Lung (tissue), 12 donors: Measurements from ENCODE around the gene SPTY2D1. TPM values are rescaled to one million over a fixed set of nuclear protein-coding genes. Genes with fewer than 3 reads are reported as not detected.
"Not testable (repeated sequence)": the region's sequence is repeated elsewhere in the genome, so short reads cannot be mapped to it uniquely, and the experiment has no call there.

Source experiments
- ATAC-seq: fragments of 200-7000 bp; cut with Tn5 transposase; one replicate; pipeline ENCODE4 v1.9.1; 2020; ENCODE audit warnings: moderate number of reproducible peaks; ENCODE audit not compliant: insufficient read depth, low FRiP score
- DNase-seq, 3 donors: peaks; one replicate each; pipeline ENCODE4 v3.0.0-alpha.2; 2013 to 2017
- H3K27ac ChIP-seq, 2 donors: one replicate each; pipeline ENCODE4 v1.5.1; 2013; ENCODE audit warnings: mild to moderate bottlenecking in 2 of 2, moderate library complexity in 2 of 2, control low read depth in 1 of 2, inconsistent platforms in 1 of 2, low read depth in 1 of 2, low read length in 1 of 2
- H3K27me3 ChIP-seq, 3 donors: one replicate each; pipeline ENCODE4 v1.5.1; 2013; ENCODE audit warnings: low read length in 2 of 3; ENCODE audit not compliant: control insufficient read depth in 3 of 3, insufficient read depth in 3 of 3
- H3K36me3 ChIP-seq, 4 donors: one replicate each; pipeline ENCODE4 v1.5.1; 2013; ENCODE audit warnings: low read length in 4 of 4, mild to moderate bottlenecking in 1 of 4, moderate library complexity in 1 of 4; ENCODE audit not compliant: control insufficient read depth in 4 of 4, insufficient read depth in 4 of 4
- H3K4me1 ChIP-seq, 5 donors: one replicate each; pipeline ENCODE4 v1.5.1; 2013; ENCODE audit warnings: low read length in 5 of 5, mild to moderate bottlenecking in 2 of 5, moderate library complexity in 1 of 5; ENCODE audit not compliant: control insufficient read depth in 5 of 5, insufficient read depth in 5 of 5
- H3K4me3 ChIP-seq: one replicate; pipeline ENCODE4 v1.5.1; 2013; ENCODE audit warnings: mild to moderate bottlenecking, control low read depth, moderate library complexity
- H3K9ac ChIP-seq, 2 donors: one replicate each; pipeline ENCODE4 v1.5.1; 2013; ENCODE audit warnings: low read length in 2 of 2, control low read depth in 1 of 2; ENCODE audit not compliant: insufficient read depth in 1 of 2
- H3K9me3 ChIP-seq, 4 donors: one replicate each; pipeline ENCODE4 v1.5.1; 2013; ENCODE audit warnings: low read length in 3 of 4, mild to moderate bottlenecking in 1 of 4, moderate library complexity in 1 of 4; ENCODE audit not compliant: control insufficient read depth in 4 of 4, insufficient read depth in 3 of 4
- WGBS, 2 donors: extraction: QIAGEN DNeasy Blood & Tissue Kit; methylation state at CpG; one replicate each; pipeline ENCODE4 v1.1.7; 2013; 5-methylcytosine and 5-hydroxymethylcytosine counted together
- polyA plus RNA-seq, 2 donors: library from polyadenylated mRNA; stranded (reverse); fragments of 200-250 nt; gene quantifications; one replicate each; pipeline ENCODE4 v1.2.1, GENCODE V29; 2013
- total RNA-seq, 2 donors: library from RNA; depleted of rRNA in 1 of 2; stranded (reverse); fragments of >200 nt in 1 of 2; gene quantifications; one replicate each; pipeline ENCODE4 v1.2.1, GENCODE V29; 2014 to 2021
- TF ChIP-seq, protein P1 (sequence below): IDR thresholded peaks from 2 replicates; pipeline ENCODE4 v1.5.1; 2012; ENCODE audit warnings: mild to moderate bottlenecking; ENCODE audit errors: control extremely low read depth, extremely low read depth
- donor health status: control.
- donor health status: control.
- donor health status: Bipolar disorder and iron deficiency.
- donor health status: healthy.
- donor health status: DM: yes; HTN: yes; CAD: no.

Gene SPTY2D1
- total and polyA plus RNA-seq, 4 donors, result 3.9 to 21.0 (median 14.3) TPM

- Histone ChIP-seq H3K4me3 (no peak overlapping the region), H3K9me3 (no peaks in the 10 kb centered on the region), H3K4me1 (no peaks in the 10 kb centered on the region), H3K36me3 (no peaks in the 10 kb centered on the region), H3K27ac (no peak overlapping the region), H3K27me3 (no peaks in the 10 kb centered on the region), H3K9ac (no peak overlapping the region)
- DNase-seq (no peak), ATAC-seq (no peak)
- WGBS, 2 donors, result 86 to 96% methylated on average over 3 of the region's 3 CpGs
- TF ChIP-seq, protein P1, sequence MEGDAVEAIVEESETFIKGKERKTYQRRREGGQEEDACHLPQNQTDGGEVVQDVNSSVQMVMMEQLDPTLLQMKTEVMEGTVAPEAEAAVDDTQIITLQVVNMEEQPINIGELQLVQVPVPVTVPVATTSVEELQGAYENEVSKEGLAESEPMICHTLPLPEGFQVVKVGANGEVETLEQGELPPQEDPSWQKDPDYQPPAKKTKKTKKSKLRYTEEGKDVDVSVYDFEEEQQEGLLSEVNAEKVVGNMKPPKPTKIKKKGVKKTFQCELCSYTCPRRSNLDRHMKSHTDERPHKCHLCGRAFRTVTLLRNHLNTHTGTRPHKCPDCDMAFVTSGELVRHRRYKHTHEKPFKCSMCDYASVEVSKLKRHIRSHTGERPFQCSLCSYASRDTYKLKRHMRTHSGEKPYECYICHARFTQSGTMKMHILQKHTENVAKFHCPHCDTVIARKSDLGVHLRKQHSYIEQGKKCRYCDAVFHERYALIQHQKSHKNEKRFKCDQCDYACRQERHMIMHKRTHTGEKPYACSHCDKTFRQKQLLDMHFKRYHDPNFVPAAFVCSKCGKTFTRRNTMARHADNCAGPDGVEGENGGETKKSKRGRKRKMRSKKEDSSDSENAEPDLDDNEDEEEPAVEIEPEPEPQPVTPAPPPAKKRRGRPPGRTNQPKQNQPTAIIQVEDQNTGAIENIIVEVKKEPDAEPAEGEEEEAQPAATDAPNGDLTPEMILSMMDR, result no peak
Measured at GRCh38 chr11:18677560-18677959, 43.4 kb upstream of the SPTY2D1 start.

DNA sequence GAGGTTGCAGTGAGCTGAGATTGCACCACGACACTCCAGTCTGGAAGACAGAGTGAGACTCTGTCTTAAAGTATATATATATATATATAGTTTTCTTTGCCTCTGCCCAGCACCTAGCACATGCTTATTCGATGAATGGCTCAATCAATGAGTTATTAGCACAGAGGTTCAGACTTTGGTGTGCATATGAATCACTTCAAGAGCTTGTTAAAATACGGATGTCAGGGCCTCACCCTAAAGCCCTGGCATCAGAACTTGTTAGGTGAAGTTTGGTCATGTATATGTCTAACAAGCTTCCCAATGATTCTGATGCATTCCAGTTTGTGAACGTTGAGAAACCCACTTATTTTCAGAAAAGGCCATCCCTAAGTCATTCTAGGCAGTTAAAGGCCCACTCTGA lies 42.7 kb upstream of the SPTY2D1 start:
- no peak overlapping the region for H3K4me3 ChIP-seq
- no peak overlapping the region for H3K27ac ChIP-seq
- H3K4me1 ChIP-seq, result no peaks in the 10 kb centered on the region
- H3K9ac ChIP-seq, result no peak overlapping the region
- TF ChIP-seq, protein P1, result no peak
- DNase-seq (no peak), ATAC-seq (no peak)
- no peaks in the 10 kb centered on the region for H3K9me3 ChIP-seq
- WGBS, 2 donors, result 63 to 64% methylated on average over 4 of the region's 4 CpGs
- no peaks in the 10 kb centered on the region for H3K36me3 ChIP-seq
- H3K27me3 ChIP-seq, result no peaks in the 10 kb centered on the region

DNA sequence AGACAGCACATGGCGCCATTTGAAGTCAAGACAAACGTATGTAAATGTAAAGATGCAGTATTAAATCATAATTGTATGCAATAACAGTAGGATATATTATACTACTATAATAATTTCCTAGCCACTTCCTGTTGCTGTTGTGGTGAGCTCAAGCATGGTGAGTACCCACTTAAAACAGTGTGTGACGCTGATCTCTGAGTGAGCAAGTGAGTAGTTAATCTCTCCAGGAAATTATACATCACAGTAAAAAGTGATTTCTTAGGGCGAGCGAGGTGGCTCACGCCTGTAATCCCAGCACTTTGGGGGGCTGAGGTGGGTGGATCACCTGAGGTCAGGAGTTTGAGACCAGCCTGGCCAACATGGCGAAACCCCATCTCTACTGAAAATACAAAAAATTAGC lies 38.1 kb upstream of the SPTY2D1 start:
- not testable (repeated sequence) for H3K36me3 ChIP-seq, ATAC-seq, DNase-seq, H3K27ac ChIP-seq, H3K9ac ChIP-seq, H3K27me3 ChIP-seq, H3K4me3 ChIP-seq, H3K4me1 ChIP-seq, H3K9me3 ChIP-seq
- 49 to 52% methylated on average over 7 of the region's 7 CpGs for WGBS, 2 donors

- no peaks in the 10 kb centered on the region for H3K9me3 ChIP-seq
- TF ChIP-seq, protein P1, result no peak
- DNase-seq (no peak), ATAC-seq (no peak)
- H3K27me3 ChIP-seq, result no peaks in the 10 kb centered on the region
- no peaks in the 10 kb centered on the region for H3K36me3 ChIP-seq
- 90 to 92% methylated on average over 2 of the region's 2 CpGs for WGBS, 2 donors
- no peak overlapping the region for H3K4me3 ChIP-seq
- H3K9ac ChIP-seq, result no peak overlapping the region
- no peaks in the 10 kb centered on the region for H3K4me1 ChIP-seq
- no peak overlapping the region for H3K27ac ChIP-seq
Measured at GRCh38 chr11:18671246-18671645, 37.1 kb upstream of the SPTY2D1 start.
